Breast epithelium (tissue), 4 donors: ENCODE results near the gene ZMYND11. TPM values are rescaled to one million over a fixed set of nuclear protein-coding genes. Genes with fewer than 3 reads are reported as not detected.

Source experiments
- DNase-seq, 2 donors: peaks; one replicate each; pipeline ENCODE4 v3.0.0-alpha.2; 2019; ENCODE audit warnings: low spot score in 2 of 2
- H3K27ac ChIP-seq, 2 donors: fragments of 200-600 bp; sonication (generic) in 1 of 2; one replicate each; pipeline ENCODE4 v1.5.1; 2016 to 2019; ENCODE audit warnings: mild to moderate bottlenecking in 1 of 2
- H3K27me3 ChIP-seq, 2 donors: fragments of 200-600 bp; sonication (generic) in 1 of 2; one replicate each; pipeline versions ENCODE4 v1.5.1 to v1.6.0; 2017 to 2019; ENCODE audit warnings: control low read depth in 1 of 2, mild to moderate bottlenecking in 1 of 2
- H3K36me3 ChIP-seq: fragments of 200-600 bp; one replicate; pipeline ENCODE4 v1.5.1; 2019
- H3K4me1 ChIP-seq, 2 donors: fragments of 200-600 bp; sonication (generic); one replicate each; pipeline ENCODE4 v1.5.1; 2016 to 2019; ENCODE audit warnings: control low read depth in 1 of 2
- H3K4me3 ChIP-seq, 3 donors: fragments of 200-600 bp; sonication (generic); 1 replicate in 2 of 3; 2 replicates in 1 of 3; pipeline ENCODE4 v1.5.1; 2016 to 2019; ENCODE audit warnings: mild to moderate bottlenecking in 3 of 3, moderate library complexity in 2 of 3
- H3K9me3 ChIP-seq, 2 donors: fragments of 200-600 bp; sonication (generic) in 1 of 2; one replicate each; pipeline ENCODE4 v1.5.1; 2016 to 2019; ENCODE audit warnings: control low read depth in 1 of 2
- POLR2A ChIP-seq: fragments of 450-650 bp; IDR thresholded peaks from one replicate; pipeline ENCODE4 v1.6.1; 2016; ENCODE audit warnings: antibody characterized with exemption, mild to moderate bottlenecking, moderate library complexity
- POLR2AphosphoS5 ChIP-seq, 3 donors: sonication (generic); formaldehyde crosslinking; IDR thresholded peaks; one replicate each; pipeline ENCODE4 v1.6.1; 2017; ENCODE audit warnings: antibody characterized with exemption in 3 of 3
- intact Hi-C: fragments of 100-400 bp; cut with DNase I; formaldehyde crosslinking; loops from one replicate; pipeline ENCODE4 v1.15.1; 2023; ENCODE audit warnings: low total_unique reads
- total RNA-seq, 3 donors: library from RNA; depleted of rRNA; stranded (reverse); fragments of >200 nt; gene quantifications; one replicate each; pipeline ENCODE4 v1.1.0, GENCODE V29; 2016
- TF ChIP-seq, protein P1 (sequence below), 3 donors: fragments of 450-650 bp; IDR thresholded peaks; one replicate each; pipeline ENCODE4 v1.5.1; 2016 to 2017; ENCODE audit warnings: antibody characterized with exemption in 3 of 3, mild to moderate bottlenecking in 3 of 3, moderate library complexity in 3 of 3

The ZMYND11 gene
- total RNA-seq, 3 donors from 2014 or later, result 73.7 to 96.2 (median 83.7) TPM

- Histone ChIP-seq H3K9me3 (no peaks in the 10 kb centered on the region), H3K36me3 (no peaks in the 10 kb centered on the region), H3K4me1 (no peaks in the 10 kb centered on the region), H3K4me3 (no peak overlapping the region), H3K27ac (no peak overlapping the region), H3K27me3 (no peaks in the 10 kb centered on the region)
- TF ChIP-seq POLR2AphosphoS5 (IDR thresholded peaks at IDR 0.05) (no peak), POLR2A (no peak)
- TF ChIP-seq, protein P1, sequence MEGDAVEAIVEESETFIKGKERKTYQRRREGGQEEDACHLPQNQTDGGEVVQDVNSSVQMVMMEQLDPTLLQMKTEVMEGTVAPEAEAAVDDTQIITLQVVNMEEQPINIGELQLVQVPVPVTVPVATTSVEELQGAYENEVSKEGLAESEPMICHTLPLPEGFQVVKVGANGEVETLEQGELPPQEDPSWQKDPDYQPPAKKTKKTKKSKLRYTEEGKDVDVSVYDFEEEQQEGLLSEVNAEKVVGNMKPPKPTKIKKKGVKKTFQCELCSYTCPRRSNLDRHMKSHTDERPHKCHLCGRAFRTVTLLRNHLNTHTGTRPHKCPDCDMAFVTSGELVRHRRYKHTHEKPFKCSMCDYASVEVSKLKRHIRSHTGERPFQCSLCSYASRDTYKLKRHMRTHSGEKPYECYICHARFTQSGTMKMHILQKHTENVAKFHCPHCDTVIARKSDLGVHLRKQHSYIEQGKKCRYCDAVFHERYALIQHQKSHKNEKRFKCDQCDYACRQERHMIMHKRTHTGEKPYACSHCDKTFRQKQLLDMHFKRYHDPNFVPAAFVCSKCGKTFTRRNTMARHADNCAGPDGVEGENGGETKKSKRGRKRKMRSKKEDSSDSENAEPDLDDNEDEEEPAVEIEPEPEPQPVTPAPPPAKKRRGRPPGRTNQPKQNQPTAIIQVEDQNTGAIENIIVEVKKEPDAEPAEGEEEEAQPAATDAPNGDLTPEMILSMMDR (IDR thresholded peaks at IDR 0.05), result no peak
- intact Hi-C loops, result no loop called here
- DNase-seq, result no peak
Measured at GRCh38 chr10:106740-107139, 28.5 kb upstream of the ZMYND11 start.

- H3K27me3 ChIP-seq, result no peaks in the 10 kb centered on the region
- H3K27ac ChIP-seq, result peak overlapping the region; percentile 25 to 26
- no peaks in the 10 kb centered on the region for H3K9me3 ChIP-seq
- DNase-seq, result no peak
- H3K4me1 ChIP-seq, result no peaks in the 10 kb centered on the region
- intact Hi-C loops, result no loop called here
- no peaks in the 10 kb centered on the region for H3K36me3 ChIP-seq
- no peak overlapping the region for H3K4me3 ChIP-seq
- TF ChIP-seq POLR2AphosphoS5 (IDR thresholded peaks at IDR 0.05) (peak in 1 of 3 donors; percentile 33), POLR2A (no peak)
- TF ChIP-seq, protein P1 (IDR thresholded peaks at IDR 0.05), result no peak
Measured at GRCh38 chr10:112246-112645, 23.0 kb upstream of the ZMYND11 start.

DNA sequence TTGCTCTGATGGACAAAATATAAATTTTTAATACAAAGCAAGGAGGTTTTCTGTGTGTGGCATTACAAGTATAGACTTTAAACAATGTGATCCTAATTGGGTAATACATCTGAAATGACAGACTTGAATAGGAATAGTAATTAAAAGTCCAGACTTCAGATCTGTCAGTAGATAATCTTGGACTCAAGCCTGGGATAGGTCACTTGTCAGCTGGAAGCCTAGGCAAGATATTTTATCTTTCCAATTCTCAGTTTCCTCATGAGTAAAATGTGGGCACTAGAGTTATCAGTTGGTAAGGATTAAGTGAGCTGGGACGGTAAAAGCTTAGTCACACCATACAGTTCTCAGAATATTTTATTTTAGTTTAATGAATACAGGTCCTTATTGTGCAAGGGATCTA lies 10.4 kb upstream of the ZMYND11 start:
- Histone ChIP-seq H3K4me1 (no peaks in the 10 kb centered on the region), H3K36me3 (no peaks in the 10 kb centered on the region), H3K9me3 (no peaks in the 10 kb centered on the region), H3K27me3 (no peaks in the 10 kb centered on the region), H3K27ac (no peak overlapping the region), H3K4me3 (no peak overlapping the region)
- no peak for DNase-seq
- TF ChIP-seq POLR2AphosphoS5 (IDR thresholded peaks at IDR 0.05), result no peak
- intact Hi-C loops, result no loop called here

DNA sequence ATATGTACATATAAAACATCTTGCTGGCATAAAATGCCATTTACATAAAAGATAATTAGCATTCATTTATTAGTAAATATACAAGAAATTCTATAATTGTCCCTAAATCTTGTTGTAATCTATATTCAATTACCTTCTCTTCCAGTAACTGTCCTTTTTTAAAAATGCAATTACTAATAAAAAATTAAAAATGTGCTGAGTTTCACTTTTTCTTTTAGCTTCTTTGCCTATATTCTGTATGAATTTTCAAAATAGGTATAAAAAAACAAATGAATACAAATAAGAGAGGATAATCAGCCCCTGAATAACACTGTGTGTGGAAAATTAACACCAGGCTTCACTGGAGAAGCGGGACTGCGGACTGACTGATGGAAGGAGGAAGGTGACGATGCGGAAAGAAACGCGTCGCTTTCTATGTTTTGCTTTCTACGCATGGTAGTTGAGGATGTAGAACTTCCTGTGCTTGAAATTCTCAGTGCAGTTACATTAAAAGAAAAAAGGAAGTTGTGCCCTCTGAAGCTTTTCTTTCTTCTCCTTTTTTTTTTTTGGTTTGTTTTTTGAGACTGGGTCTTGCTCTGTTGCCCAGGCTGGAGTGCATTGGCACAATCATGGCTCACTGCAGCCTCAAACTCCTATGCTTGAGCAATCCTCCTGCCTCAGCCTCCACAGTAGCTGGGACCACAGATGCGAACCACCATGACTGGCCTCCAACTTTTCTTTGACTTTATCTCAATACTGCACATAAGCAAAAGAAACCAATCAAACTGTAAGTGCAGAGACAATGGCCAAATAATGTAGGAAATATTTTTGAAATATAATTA lies 7.4 kb upstream of the ZMYND11 start:
- DNase-seq, result no peak
- intact Hi-C loops, result no loop called here
- no peaks in the 10 kb centered on the region for H3K4me1 ChIP-seq
- no peak for TF ChIP-seq POLR2A
- TF ChIP-seq POLR2AphosphoS5 (IDR thresholded peaks at IDR 0.05), result no peak
- TF ChIP-seq, protein P1 (IDR thresholded peaks at IDR 0.05), result no peak
- no peak overlapping the region for H3K4me3 ChIP-seq
- H3K36me3 ChIP-seq, result no peaks in the 10 kb centered on the region
- no peaks in the 10 kb centered on the region for H3K9me3 ChIP-seq
- no peak overlapping the region for H3K27ac ChIP-seq
- no peaks in the 10 kb centered on the region for H3K27me3 ChIP-seq

DNA sequence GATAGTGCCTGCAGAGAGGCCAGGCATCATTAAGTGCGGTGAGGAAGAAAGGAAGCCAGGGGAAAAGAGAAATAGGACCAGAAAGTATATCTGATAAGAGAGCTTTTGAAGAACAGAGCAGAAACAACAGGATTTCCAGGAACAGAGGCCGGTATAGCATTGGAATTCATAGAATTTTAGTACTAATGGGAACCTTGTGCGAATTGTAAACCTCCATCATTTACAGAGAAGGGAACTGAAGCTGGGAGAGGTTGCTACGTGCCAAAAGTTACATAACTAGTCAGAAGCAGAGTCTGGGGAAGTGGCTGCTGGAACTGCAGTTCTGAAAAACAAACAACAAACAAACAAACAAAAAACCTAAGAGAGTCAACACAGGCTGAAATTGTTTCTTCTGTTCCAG lies 5.4 kb upstream of the ZMYND11 start:
- H3K36me3 ChIP-seq, result no peaks in the 10 kb centered on the region
- no peak overlapping the region for H3K27ac ChIP-seq
- no peak overlapping the region for H3K4me3 ChIP-seq
- H3K9me3 ChIP-seq, result no peaks in the 10 kb centered on the region
- TF ChIP-seq, protein P1 (IDR thresholded peaks at IDR 0.05), result no peak
- no peak for TF ChIP-seq POLR2A
- no peak for TF ChIP-seq POLR2AphosphoS5 (IDR thresholded peaks at IDR 0.05)
- peaks cover 0 to 9% of the 10 kb centered on the region in 2 donors for H3K4me1 ChIP-seq
- no peak for DNase-seq
- no peaks in the 10 kb centered on the region for H3K27me3 ChIP-seq
- intact Hi-C loops, result no loop called here
